Measurements from ENCODE around the gene TRPT1.
"Not testable (repeated sequence)": the region's sequence is repeated elsewhere in the genome, so short reads cannot be mapped to it uniquely, and the experiment has no call there.

The TRPT1 gene

GRCh38 chr11:64258356-64258755 lies 32.4 kb upstream of the TRPT1 start:
- DNase-seq = no peak

GRCh38 chr11:64256300-64256699 lies 30.3 kb upstream of the TRPT1 start:
- no peak for DNase-seq

DNA sequence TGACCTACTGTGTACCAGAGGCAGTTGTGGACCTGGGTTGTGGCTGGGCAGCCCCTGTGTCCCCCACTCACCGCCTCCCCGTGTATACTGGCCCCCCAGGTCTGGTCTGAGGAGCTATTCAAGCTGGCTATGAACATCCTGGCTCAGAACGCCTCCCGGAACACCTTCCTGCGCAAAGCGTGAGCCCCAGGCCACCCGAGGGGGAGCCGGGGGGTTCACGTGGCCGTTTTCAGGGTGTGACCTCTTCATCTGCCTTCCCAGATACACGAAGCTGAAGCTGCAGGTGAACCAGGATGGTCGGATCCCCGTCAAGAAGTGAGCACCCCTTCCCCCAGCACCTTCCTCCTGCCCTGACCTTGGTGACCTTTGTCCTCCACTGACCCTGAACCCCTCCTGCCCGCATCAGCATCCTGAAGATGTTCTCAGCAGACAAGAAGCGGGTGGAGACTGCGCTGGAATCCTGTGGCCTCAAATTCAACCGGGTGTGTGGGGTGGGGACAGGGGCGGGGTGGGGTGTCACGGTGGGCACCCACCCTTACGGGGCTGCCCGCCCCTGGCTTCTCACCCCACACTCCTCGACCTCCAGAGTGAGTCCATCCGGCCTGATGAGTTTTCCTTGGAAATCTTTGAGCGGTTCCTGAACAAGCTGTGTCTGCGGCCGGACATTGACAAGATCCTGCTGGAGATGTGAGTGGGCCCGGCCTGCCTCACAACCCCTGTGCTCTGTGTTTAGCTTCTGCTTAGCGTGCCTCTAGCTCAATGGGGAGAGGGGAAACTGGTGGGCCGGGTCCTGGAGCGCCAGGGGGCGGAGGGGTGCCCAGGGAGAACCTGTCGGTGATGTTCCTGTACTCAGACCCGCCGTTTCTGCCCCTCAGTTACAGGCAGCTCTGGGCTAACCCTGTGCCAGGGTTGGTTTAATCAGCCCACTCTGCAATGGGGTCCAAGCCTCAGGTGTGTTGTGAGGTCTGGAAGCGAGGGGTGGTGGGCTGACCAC lies 29.4 kb upstream of the TRPT1 start:
- DNase-seq = no peak

DNA sequence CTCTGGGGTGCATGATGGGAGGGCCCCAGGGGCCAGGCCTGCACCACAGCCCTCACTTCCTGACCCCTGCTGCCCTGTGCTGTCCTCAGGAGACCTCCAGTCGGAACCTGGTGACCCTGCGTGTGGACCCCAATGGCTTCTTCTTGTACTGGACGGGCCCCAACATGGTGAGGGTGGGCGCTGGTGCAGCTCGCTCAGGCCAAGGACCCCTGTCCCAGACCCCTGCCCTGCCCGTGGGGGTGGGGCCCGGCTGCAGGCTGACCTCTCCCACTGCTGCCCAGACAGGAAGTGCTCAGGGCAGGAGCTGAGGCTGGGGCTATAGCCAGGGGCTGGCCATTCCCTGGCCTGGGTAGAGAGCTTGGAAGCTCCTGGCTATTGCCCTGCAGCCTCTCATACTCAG lies 28.3 kb upstream of the TRPT1 start:
- no peak for DNase-seq

GRCh38 chr11:64253481-64253880 lies 27.5 kb upstream of the TRPT1 start:
- DNase-seq = no peak

DNA sequence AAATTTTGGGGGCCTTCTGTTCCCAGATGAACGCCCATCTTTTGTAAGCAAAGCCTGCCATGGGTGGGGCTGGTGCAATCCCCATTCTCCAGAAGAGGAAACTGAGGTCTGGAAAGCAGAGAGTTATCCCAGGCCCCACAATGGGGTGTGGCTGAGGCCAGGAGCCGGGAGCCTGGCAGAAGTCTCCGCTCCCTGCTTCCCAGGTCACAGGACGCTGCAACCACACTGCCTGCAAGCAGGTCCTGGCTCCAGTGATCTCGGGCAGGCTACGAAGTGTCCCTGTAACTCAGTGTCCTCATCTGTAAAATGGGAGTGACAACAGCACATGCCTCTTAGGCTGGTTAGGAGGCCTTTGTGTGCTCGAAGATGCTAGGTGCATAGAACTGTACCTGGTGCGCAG lies 27.1 kb upstream of the TRPT1 start:
- no peak for DNase-seq

DNA sequence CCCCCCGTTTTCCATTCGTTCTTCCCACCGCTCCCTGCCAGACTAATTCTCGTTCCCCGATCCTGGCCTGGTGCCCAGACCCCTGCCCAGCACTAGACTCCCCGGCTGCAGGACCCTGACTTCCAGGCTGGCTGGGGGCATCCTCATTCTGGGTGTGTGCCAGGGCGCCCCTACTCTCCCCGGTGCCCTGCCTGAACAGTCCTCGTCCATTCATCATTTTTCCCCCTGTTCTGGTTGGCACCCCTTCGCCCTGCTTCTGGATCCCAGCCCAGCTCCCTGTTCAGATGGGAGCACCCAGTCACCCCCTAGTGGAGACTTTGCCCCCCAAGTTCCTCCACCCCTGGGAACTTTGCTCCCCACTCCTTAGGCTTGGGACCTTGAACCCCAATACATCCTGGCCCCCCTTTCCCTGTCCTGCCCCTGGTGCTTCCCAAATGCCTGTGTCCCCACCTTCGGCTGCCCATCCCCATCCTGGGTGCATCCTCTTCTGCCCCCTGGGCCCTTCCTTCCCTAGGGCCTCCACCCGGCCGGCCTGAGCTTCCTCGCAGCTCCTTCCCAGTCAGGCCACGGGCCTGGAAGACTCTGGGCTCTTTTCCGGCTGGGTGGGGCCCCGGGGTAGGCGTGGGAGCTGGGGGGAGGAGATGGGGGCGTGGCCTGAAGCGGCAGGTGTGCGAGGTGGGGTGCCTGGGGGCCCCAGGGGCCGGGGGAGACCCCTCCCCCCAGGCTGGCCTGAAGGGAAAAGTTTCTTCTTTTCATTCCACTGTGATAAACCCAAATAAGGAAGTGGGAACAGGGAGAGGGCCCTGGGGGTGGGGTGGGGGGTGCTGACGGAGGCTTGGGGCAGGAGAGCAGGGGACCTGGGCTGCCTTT lies 26.3 kb upstream of the TRPT1 start:
- no peak for DNase-seq

GRCh38 chr11:64251753-64252002 lies 25.7 kb upstream of the TRPT1 start:
- DNase-seq = no peak

GRCh38 chr11:64251016-64251752 lies 25.2 kb upstream of the TRPT1 start, which contains the start of gene PLCB3:
Gene PLCB3 (plus strand): TSS chr11:64251530. CDS start chr11:64251650, 120 bp downstream.
- no peak for DNase-seq

GRCh38 chr11:64250415-64251015 lies 24.5 kb upstream of the TRPT1 start:
- peak; percentile 55 for DNase-seq

- no peak for DNase-seq
Measured at GRCh38 chr11:64249563-64250414, 23.8 kb upstream of the TRPT1 start.

- no peak for DNase-seq
Measured at GRCh38 chr11:64249038-64249437, 23.1 kb upstream of the TRPT1 start.

DNA sequence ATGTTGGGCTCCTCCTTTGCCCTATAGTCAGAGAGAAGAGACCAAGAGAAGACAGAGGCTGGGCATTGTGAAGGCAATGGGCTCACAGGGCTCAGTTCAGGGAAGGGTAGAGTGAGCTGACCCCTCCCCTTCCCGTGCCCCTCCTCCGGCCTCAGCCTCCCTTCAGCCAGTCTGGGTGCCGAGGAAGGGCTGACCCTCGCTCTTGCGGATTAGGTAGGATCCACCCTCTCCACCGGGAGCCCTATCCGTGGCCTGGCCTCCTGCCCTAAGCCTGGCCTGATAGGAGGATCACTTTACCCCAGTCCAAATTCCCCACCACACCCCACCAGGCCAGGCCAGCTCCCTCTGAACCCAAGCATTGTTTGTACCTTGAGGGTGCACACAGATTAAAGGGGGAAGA lies 22.6 kb upstream of the TRPT1 start:
- DNase-seq = no peak

GRCh38 chr11:64247729-64248531 lies 21.9 kb upstream of the TRPT1 start:
- DNase-seq = no peak

- peak; percentile 85 for DNase-seq
Measured at GRCh38 chr11:64246871-64247728, 21.1 kb upstream of the TRPT1 start, which contains the start of gene PPP1R14B. Gene PPP1R14B (minus strand): TSS chr11:64246943. CDS start chr11:64246673, 270 bp downstream.

- not testable (repeated sequence) for DNase-seq
Measured at GRCh38 chr11:64246621-64246870, 20.6 kb upstream of the TRPT1 start.

GRCh38 chr11:64245797-64246620 lies 20.0 kb upstream of the TRPT1 start:
- no peak for DNase-seq

DNA sequence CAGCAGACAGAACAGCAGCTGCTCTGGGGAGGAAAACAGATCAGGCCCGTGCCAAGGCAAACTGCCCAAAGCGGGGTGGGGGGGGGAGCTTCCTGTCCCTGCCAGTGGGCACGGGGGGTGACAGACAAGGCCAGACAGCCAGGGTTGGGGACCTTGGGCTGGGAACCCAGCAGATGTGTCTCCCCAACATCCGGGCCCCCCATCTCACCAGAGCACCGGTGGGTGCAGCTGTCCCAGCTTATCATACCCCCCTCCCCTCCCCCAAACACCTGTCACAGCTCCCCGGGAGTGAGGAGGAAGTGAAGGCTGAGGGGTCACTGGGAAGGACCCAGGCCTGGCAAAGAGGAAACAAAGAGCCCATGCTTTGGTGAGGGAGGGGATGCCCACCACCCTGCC lies 19.4 kb upstream of the TRPT1 start:
- DNase-seq = peak; percentile 55

GRCh38 chr11:64244966-64245365 lies 19.0 kb upstream of the TRPT1 start:
- no peak for DNase-seq

Measured in COR-L47 (cell line).